NCI-H2029 (cell line): ENCODE data around the gene RASD1.
A peak's percentile ranks its signal among the peaks of the same experiment; 100 is the strongest.
"Not testable (repeated sequence)": the region's sequence is repeated elsewhere in the genome, so short reads cannot be mapped to it uniquely, and the experiment has no call there.

Experiments
- DNase-seq: peaks from one replicate; lab custom pipeline; 2025; lab: John Stamatoyannopoulos, UW

Gene RASD1

DNA sequence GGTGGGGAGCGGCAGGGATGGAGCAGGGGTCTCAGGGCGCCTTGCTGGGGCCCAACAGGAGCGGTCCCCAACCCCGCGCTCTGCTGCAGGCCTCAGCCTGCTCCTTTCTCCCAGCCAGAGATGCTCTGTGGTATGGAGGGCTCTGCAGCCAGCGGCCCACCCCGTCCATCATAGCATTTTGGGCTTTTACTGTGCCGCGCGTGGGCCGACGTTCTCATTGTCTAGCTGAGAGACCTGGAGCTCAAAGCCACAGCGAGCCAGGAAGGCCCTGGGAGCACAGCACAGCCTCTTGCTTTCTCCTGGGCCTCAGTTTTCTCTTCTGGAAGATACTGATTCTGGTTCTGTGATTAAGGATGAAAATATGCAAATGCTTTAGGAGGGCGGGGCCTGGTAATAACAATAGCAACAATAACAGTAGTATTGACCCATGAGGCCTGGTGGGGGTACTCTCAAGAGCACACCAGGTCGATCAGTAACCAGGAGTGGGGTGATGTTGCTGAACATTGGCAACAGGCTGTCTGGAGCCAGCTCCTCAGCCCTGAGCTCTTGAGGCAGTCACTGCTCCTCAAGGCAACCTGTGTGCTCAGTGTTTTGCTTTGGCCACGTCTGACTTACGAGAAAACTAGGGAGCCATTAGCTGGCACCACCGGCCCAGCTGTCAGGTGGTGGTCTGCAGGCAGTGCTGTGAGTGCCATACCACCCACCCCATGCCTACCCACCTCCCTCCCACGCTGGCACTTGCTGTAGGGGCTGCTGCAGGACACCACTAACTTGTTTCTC is 1.1 kb upstream of the RASD1 start:
- no peak for DNase-seq

DNA sequence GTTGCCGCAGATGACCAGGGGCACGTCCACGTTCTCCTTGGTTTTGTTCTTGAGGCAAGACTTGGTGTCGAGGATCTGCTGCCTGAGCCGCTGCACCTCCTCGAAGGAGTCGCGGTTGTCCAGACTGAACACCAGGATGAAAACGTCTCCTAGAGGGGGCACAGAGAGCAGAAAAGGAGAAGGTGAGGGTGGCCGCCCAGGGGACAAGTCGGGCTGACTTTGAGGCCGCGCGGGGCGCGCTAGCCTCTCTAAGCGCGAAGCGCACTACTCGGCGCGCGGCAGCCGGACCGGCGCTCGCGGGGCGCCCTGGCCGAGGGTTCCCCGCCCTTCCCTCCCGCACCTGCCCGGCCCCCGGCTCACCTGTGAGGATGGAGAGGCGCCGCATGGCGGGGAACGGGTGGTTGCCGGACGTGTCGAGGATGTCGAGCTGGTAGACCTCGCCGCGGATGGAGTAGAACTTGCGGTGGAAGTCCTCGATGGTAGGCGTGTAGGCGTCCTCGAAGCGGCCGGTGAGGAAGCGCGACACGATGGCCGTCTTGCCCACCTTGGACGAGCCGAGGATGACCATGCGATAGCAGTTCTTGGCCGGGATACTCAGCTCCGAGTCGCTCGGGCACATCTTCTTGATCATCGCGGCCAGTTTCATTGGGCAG is 533 bp downstream of the RASD1 start:
- no peak for DNase-seq

DNA sequence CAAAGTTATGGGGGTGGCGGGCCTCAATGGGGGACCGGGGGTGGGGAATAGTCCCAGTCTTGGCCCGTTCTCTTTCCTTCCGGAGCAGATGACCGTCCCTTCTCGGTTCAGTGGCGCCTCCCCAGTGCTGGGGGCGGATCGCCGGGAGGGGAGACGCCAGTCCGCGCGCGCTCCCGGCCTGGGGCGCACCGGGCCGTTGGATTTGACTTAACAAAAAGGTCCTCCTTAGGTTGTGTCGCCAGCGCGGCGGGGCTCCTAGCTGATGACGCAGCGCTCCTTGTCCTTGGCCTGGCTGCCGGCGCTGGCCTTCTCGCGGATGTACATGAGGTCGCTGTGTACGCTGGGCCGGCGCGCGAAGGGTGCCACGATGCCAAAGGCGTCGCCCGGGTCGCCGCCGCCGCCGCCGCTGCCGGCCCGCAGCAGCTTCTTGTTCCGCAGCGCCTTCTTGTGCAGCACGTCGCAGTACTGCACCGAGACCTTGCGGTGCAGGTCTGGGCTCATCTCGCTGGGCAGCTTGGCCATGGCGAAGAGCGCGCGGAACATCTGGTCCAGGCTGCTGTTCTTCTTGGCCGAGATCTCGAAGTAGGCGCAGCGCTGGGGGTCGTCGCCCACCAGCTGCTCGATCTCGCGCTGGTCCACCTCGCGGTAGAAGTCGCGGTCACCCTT is 1.2 kb downstream of the RASD1 start:
- peak; percentile 28 for DNase-seq

GRCh38 chr17:17494499-17494869 is 1.7 kb downstream of the RASD1 start:
- DNase-seq: no peak

DNA sequence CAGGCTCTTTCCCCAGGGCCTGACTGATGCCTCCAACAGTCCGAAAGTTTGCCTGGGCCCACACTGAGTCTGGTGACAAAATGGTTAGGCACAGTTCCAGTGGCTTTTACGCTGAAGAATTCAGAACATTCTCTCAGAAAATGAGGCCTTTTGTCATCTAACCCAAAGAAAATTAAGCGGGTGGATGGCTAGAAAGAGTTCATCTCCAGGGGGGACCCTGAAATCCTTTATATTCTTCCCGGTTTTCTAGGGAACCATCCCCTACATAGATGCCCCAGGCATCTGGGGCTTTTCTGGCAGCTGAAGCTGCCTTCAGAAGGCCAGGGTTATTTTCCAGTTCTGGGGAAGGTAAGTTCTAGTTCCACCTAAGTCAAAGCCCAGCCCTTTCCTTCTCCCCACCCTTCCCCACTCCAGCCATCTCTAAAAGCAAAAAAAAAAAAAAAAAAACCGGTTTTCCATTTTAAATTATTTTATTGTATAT is 2.2 kb downstream of the RASD1 start:
- no peak for DNase-seq

GRCh38 chr17:17493249-17493985 is 2.8 kb downstream of the RASD1 start:
- DNase-seq: no peak

GRCh38 chr17:17492571-17492970 is 3.6 kb downstream of the RASD1 start:
- no peak for DNase-seq

DNA sequence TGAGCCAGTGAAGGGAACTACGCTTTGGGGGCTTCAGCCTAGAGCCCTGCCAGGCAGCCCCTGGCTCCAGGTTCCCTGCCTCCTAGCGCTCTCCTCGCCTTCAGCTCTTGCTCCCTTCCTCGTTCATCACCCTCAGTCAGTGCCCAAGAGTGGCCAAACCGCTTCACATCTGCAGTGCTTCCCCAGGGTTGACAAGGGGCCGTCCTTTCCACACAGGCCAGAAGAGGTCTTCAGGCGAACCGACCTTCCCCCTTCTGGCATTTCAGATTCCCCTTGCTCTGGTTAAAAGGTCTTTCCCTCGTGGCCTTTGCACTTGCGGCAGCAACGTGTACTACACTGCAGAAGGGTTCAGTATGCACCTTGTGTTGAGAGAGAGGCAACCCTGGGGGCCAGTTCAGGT is 4.1 kb downstream of the RASD1 start:
- no peak for DNase-seq

DNA sequence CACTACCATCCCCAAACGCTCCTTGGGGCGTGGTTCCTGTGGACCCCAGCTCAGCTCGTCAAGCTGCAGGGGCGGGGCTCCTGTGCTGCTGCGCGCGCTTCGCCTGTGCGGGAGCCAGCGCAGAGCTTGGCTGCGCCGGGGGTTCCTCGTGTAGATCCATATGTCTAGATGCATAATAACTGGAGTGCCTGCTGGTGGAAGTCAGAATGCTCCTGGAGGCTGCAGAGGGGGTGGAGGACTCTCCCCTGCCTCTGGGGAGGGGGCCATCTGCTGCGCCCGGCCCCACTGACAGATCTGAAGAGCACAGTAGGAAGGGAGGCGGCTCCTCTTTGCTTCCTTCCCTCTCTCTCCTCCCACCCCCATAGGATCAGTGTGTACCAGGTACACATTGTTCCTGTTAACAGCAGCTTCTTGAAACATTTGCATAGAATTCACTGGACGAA is 4.6 kb downstream of the RASD1 start:
- DNase-seq: no peak

- no peak for DNase-seq
Measured at GRCh38 chr17:17491031-17491471, 5.1 kb downstream of the RASD1 start.

DNA sequence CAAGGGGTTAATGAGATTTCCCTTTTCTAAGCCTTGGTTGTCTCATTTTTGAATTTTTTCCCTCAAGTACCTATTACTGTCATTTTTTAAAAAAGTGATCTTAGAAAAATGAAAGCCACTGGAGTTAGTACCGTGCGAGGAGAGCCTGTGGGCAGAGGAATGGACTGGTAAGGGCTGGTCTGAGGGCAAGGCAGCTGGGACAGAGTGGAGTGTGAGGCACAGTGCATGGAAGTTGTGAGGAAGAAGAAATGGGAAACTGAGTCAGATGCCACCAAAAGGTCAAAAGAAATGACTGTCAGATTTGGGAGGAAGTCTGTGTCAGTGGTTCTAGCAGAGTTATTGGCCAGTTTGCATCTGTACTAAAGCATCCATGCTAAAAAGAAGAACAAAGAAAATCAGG is 8.2 kb downstream of the RASD1 start:
- no peak for DNase-seq

GRCh38 chr17:17486416-17486815 is 9.8 kb downstream of the RASD1 start:
- DNase-seq: not testable (repeated sequence)

GRCh38 chr17:17485420-17485819 is 10.8 kb downstream of the RASD1 start:
- DNase-seq: no peak

DNA sequence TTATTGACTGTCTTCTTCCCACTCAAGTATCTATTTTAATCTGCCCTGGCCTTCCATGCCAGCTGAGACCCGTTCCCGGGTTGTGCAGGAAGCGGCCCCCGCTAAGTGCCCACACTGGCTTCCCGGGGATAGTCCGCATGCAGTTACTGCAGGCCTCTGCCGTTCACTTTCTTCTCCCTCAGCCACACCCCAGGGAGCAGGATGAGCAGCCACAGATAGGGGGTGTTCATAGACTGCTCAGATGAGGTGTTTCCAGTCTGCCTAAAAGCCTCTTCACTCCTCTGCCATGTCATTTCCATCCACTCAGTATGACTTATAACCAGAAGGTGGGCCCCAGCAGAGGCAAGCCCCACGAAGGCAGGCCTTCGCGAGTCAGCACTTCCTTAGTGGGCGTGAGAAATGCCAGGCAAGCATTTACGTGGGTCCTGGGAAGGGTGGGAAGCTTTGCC is 11.7 kb downstream of the RASD1 start:
- DNase-seq: no peak

DNA sequence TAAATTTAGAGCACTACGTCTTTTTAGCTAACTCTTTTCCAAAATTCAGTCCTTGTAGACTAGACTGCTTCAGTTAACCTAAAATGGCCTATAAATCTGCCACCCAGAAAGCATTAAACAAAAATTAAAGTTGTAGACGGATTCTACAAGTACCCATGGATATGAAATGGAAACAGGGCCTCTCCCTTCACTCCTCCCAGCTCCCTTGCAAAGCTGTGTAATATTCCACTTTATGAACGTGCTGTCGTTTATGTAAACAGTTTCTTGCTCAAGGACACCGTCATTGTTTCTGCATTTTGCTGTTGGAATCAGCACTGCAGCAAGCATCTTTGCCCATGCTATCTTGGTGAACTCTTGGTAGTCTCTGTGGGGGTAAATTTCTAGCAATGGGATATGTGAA is 14.3 kb downstream of the RASD1 start:
- DNase-seq: no peak

GRCh38 chr17:17480593-17481148 is 15.5 kb downstream of the RASD1 start:
- DNase-seq: no peak

- no peak for DNase-seq
Measured at GRCh38 chr17:17479209-17479608, 17.0 kb downstream of the RASD1 start.

- peak; percentile 74 for DNase-seq
Measured at GRCh38 chr17:17476865-17477467, 19.2 kb downstream of the RASD1 start, which contains the start of gene MED9. Gene MED9 (plus strand): TSS chr17:17477000. CDS start chr17:17477042, 42 bp downstream.

- DNase-seq: no peak
Measured at GRCh38 chr17:17474341-17474740, 21.9 kb downstream of the RASD1 start.

DNA sequence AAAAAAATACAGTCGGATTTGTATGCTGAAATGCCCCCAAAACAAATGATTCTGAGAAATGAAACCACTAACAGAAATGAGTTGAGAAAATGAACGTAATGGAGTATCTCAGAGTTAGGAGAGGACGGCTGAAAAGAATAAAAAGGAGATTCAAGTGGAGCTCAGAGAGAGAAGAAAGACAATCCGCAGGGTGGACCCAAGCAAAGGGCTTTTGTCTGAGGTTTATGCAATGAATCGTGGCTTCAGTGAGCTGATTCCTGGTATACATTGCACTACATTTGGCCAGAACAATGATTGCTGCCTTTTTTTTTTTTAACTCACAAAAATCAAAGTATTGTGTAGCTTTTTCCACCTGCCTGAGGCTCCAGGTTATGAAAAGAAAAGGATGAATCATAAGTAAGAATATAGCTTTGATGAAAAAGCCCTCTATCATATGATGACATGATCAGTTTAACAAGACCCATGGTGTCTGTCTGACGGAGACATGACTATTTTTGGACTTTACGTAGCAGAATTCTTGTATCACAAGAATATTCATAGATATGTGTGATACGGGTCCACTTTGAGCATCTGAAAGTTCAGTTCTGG is 23.8 kb downstream of the RASD1 start:
- DNase-seq: no peak

GRCh38 chr17:17469996-17470395 is 26.2 kb downstream of the RASD1 start:
- no peak for DNase-seq
